WTC11 (cell line): ENCODE data around the gene HPN. TPM values are rescaled to one million over a fixed set of nuclear protein-coding genes. Genes with fewer than 3 reads are reported as not detected.

Experiments used
- ATAC-seq: fragments of 200-7000 bp; cut with Tn5 transposase; 2 replicates; pipeline ENCODE4 v1.10.0; 2021; ENCODE audit warnings: mild to moderate bottlenecking, moderate library complexity
- CTCF ChIA-PET: fragments of 300-600 bp; sonication (Branson Sonifier 250); formaldehyde crosslinking; loops from one replicate; lab custom pipeline; 2021; ENCODE audit warnings: antibody characterized with exemption; lab: Charles Lee
- POLR2A ChIA-PET: fragments of 350-600 bp; sonication (Branson Sonifier 250); formaldehyde crosslinking; loops from one replicate; lab custom pipeline; 2021; ENCODE audit warnings: antibody characterized with exemption; lab: Charles Lee
- DNase-seq: peaks from one replicate; pipeline ENCODE4 v3.0.0; 2021; ENCODE audit warnings: low spot score
- H3K27ac Mint-ChIP-seq: 2 replicates; pipeline ENCODE4 v1.8.0; 2021; ENCODE audit warnings: mixed read lengths
- H3K27me3 Mint-ChIP-seq: 2 replicates; pipeline ENCODE4 v1.8.0; 2021; ENCODE audit warnings: low read depth, mild to moderate bottlenecking, moderate library complexity, mixed read lengths
- H3K36me3 Mint-ChIP-seq: 2 replicates; pipeline ENCODE4 v1.8.0; 2021; ENCODE audit warnings: mixed read lengths
- H3K4me1 Mint-ChIP-seq: 2 replicates; pipeline ENCODE4 v1.8.0; 2022; ENCODE audit warnings: mixed read lengths
- H3K4me3 Mint-ChIP-seq: 2 replicates; pipeline ENCODE4 v1.8.0; 2021; ENCODE audit warnings: mild to moderate bottlenecking, moderate library complexity, mixed read lengths
- H3K9me3 Mint-ChIP-seq: 2 replicates; pipeline ENCODE4 v1.8.0; 2021; ENCODE audit warnings: mixed read lengths
- EMX1 ChIP-seq: fragments of 250-450 bp; sonication (Bioruptor Pico); IDR thresholded peaks from 2 replicates; pipeline ENCODE4 v1.8.0; 2021; ENCODE audit warnings: mild to moderate bottlenecking
- ETV6 ChIP-seq: sonication (generic); formaldehyde crosslinking; IDR thresholded peaks from 2 replicates; pipeline ENCODE4 v1.8.1; 2022; ENCODE audit warnings: mild to moderate bottlenecking, missing genetic modification reagents
- FOXP1 ChIP-seq: sonication (generic); formaldehyde crosslinking; IDR thresholded peaks from 2 replicates; pipeline ENCODE4 v1.8.0; 2022; ENCODE audit warnings: missing genetic modification reagents, mild to moderate bottlenecking, moderate library complexity, borderline replicate concordance
- GRHL2 ChIP-seq: fragments of 250-450 bp; sonication (Bioruptor Pico); IDR thresholded peaks from 2 replicates; pipeline ENCODE4 v1.8.0; 2022; ENCODE audit warnings: mild to moderate bottlenecking, moderate library complexity; ENCODE audit not compliant: insufficient replicate concordance, severe bottlenecking
- GTF2I ChIP-seq: fragments of 250-450 bp; sonication (Bioruptor Pico); conservative IDR thresholded peaks from 2 replicates; pipeline ENCODE4 v1.4.0; 2021; ENCODE audit warnings: mild to moderate bottlenecking
- JUN ChIP-seq: sonication (generic); formaldehyde crosslinking; IDR thresholded peaks from 2 replicates; pipeline ENCODE4 v1.8.0; 2023; ENCODE audit warnings: mild to moderate bottlenecking, missing genetic modification reagents
- NFYB ChIP-seq: sonication (generic); formaldehyde crosslinking; conservative IDR thresholded peaks from 2 replicates; pipeline ENCODE4 v1.8.0; 2022; ENCODE audit warnings: low read depth, missing genetic modification reagents
- RELA ChIP-seq: sonication (generic); formaldehyde crosslinking; IDR thresholded peaks from 2 replicates; pipeline ENCODE4 v1.8.1; 2022; ENCODE audit warnings: missing genetic modification reagents, mild to moderate bottlenecking, borderline replicate concordance
- ZNF317 ChIP-seq: sonication (generic); formaldehyde crosslinking; IDR thresholded peaks from 2 replicates; pipeline ENCODE4 v1.8.1; 2023; ENCODE audit warnings: low read depth, mild to moderate bottlenecking, moderate library complexity, missing genetic modification reagents, borderline replicate concordance
- ZNF416 ChIP-seq: fragments of 250-450 bp; sonication (Bioruptor Pico); IDR thresholded peaks from 2 replicates; pipeline ENCODE4 v1.9.0; 2021; ENCODE audit warnings: mild to moderate bottlenecking, inconsistent platforms
- total RNA-seq: library from RNA; stranded (reverse); gene quantifications from 3 replicates; pipeline ENCODE4 v1.2.3, GENCODE V29; 2021
- TF ChIP-seq, protein P1 (sequence below): fragments of 200-600 bp; IDR thresholded peaks from 2 replicates; pipeline ENCODE4 v1.8.0; 2022; ENCODE audit warnings: antibody characterized with exemption
- TF ChIP-seq, protein P2 (sequence below): sonication (generic); formaldehyde crosslinking; IDR thresholded peaks from 2 replicates; pipeline ENCODE4 v1.8.0; 2022; ENCODE audit warnings: mild to moderate bottlenecking, missing genetic modification reagents
- TF ChIP-seq, protein P3 (sequence below): sonication (generic); formaldehyde crosslinking; IDR thresholded peaks from 2 replicates; pipeline ENCODE4 v1.8.1; 2022; ENCODE audit warnings: low read depth, missing genetic modification reagents, borderline replicate concordance
- TF ChIP-seq, protein P4 (sequence below): fragments of 250-450 bp; sonication (Bioruptor Pico); IDR thresholded peaks from 2 replicates; pipeline ENCODE4 v1.9.0; 2021; ENCODE audit warnings: mild to moderate bottlenecking, borderline replicate concordance

Gene HPN
- total RNA-seq, 1 experiment from 2014 or later, result 20.8 TPM

DNA sequence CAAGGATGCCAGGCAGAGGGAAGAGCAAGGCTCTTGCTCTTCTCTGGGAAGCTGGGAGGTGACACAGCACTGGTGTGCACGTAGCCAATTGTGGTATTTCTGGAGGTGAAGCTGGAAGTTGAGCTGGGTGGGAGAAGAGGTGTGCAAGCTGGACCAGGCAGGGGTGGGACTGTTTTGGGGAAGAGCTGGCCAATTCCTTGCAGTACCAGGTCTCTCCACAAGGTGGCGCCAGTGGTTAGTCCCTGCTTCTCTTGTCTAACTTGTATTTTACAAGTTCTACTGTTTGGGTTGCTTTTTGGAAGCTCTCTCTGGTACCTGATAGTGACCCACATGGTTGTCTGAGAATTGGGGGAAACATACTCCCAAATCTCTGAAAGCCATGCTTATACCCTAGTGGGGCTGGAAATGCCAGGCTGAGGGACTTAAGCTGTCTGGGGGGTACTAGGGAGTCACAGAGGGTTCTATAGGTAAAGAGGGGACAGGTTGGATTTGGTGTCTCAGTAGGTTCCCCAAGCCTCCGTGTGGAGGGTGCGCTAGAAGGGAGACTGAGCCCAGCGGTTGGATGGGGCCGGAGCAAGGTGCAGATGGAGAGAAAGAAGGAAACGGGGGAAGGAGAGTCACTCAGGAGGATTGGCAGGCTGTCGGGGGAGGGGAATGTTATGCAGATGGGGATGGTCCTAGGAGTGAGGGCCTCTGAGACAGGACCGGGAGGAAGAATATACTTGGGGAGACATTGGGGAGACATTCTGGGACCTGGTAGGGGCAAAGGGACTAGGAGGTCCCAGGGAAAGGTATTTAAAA, 3.0 kb downstream of the HPN start:
- no peak overlapping the region; the same call in 1 of the 2 replicates for H3K4me3 Mint-ChIP-seq
- peak overlapping the region; percentile 15; the same call in 1 of the 2 replicates for H3K27ac Mint-ChIP-seq
- ATAC-seq (no peak), DNase-seq (peak; percentile 83)
- H3K27me3 Mint-ChIP-seq, result no peaks in the 10 kb centered on the region
- H3K4me1 Mint-ChIP-seq, result peaks cover 50% of the 10 kb centered on the region
- TF ChIP-seq GTF2I (CRISPR knock-in tag) (peak; percentile 90), ZNF317 (CRISPR knock-in tag) (no peak)
- TF ChIP-seq, protein P1, sequence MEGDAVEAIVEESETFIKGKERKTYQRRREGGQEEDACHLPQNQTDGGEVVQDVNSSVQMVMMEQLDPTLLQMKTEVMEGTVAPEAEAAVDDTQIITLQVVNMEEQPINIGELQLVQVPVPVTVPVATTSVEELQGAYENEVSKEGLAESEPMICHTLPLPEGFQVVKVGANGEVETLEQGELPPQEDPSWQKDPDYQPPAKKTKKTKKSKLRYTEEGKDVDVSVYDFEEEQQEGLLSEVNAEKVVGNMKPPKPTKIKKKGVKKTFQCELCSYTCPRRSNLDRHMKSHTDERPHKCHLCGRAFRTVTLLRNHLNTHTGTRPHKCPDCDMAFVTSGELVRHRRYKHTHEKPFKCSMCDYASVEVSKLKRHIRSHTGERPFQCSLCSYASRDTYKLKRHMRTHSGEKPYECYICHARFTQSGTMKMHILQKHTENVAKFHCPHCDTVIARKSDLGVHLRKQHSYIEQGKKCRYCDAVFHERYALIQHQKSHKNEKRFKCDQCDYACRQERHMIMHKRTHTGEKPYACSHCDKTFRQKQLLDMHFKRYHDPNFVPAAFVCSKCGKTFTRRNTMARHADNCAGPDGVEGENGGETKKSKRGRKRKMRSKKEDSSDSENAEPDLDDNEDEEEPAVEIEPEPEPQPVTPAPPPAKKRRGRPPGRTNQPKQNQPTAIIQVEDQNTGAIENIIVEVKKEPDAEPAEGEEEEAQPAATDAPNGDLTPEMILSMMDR, result peak; percentile 99
- CTCF ChIA-PET, result interaction anchor here (0.6 to 2.5 kb wide), 60 partner anchors 9 to 704 kb away, joined by 3 to 80 read pairs (median 4); partner anchors contain the start of genes FXYD5, FXYD7, GRAMD1A and LGI4
- POLR2A ChIA-PET, result interaction anchor here (0.5 kb wide), 1 partner anchor 12 kb away, joined by 6 read pairs; no protein-coding TSS in a partner anchor
- H3K9me3 Mint-ChIP-seq, result no peaks in the 10 kb centered on the region
- H3K36me3 Mint-ChIP-seq, result peaks cover 2% of the 10 kb centered on the region

DNA sequence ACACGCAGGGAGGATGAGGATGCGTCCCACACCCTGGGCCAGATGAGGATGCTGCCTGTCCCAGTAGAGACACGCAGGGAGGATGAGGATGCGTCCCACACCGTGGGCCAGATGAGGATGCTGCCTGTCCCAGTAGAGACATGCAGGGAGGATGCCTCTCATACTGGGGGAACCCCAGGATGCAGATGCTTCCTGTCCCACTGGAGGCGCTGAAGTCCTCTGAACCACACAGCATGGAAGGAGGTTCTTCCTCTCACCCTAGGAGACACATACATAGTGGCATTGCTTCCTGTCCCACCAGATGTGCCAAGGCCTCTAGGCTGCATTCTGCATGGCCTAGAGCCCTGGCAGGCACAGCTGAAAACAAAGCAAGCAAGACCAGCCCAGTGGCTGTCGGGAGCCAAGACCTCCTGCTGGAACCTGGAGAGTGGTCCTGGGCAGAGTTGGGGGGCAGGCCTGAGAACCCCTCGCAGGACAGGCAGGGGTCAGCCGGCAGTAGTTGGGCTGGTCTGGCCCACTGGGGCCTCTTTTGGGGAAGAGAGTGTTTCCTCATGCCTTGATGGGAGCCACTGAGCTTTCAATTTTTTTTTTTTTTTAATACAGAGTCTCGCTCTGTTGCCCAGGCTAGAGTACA, 4.3 kb downstream of the HPN start:
- peak; percentile 63 for DNase-seq
- Mint-ChIP-seq H3K4me3 (no peak overlapping the region), H3K27me3 (no peaks in the 10 kb centered on the region), H3K36me3 (peaks cover 9% of the 10 kb centered on the region), H3K9me3 (no peaks in the 10 kb centered on the region), H3K27ac (peak overlapping the region; percentile 95), H3K4me1 (peaks cover 42% of the 10 kb centered on the region)
- CTCF ChIA-PET, result interaction anchor here (0.6 to 2.9 kb wide), 7 partner anchors 10 to 207 kb away, joined by 3 to 27 read pairs (median 4); partner anchors contain the start of gene LGI4
- TF ChIP-seq NFYB (CRISPR knock-in tag), result no peak
- TF ChIP-seq, protein P1, result 0 out of 2 replicates have a peak, but pooled peaks have one; percentile 12
- TF ChIP-seq GRHL2 (CRISPR knock-in tag), result no peak
- POLR2A ChIA-PET, result interaction anchor here (0.9 kb wide), 1 partner anchor 66 kb away, joined by 5 read pairs; no protein-coding TSS in a partner anchor
- ATAC-seq, result peak; percentile 56

DNA sequence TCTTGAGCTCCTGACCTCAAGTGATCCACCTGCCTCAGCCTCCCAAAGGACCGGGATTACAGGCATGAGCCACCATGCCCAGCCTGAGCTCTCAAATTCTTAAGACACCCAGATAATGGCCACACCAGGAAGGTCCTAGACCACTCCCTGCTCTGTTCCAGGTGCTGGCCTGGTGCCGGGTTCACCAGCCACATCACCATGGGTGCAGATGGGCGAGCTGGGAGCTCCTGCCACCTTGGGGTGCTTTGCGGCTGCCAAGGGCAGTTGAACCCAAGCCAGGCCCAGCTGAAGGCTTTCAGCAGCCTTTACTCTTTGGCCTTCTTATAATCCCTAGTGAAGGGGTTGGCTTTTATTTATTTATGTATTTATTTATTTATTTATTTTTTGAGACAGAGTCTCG, 4.9 kb downstream of the HPN start:
- Mint-ChIP-seq H3K27ac (no peak overlapping the region), H3K4me3 (no peak overlapping the region), H3K36me3 (peaks cover 9% of the 10 kb centered on the region), H3K27me3 (no peaks in the 10 kb centered on the region), H3K9me3 (no peaks in the 10 kb centered on the region), H3K4me1 (peaks cover 40% of the 10 kb centered on the region)
- no peak for DNase-seq
- no peak for ATAC-seq
- POLR2A ChIA-PET, result interaction anchor here (0.9 kb wide), 1 partner anchor 66 kb away, joined by 5 read pairs; no protein-coding TSS in a partner anchor
- CTCF ChIA-PET, result interaction anchor here (0.6 to 2.9 kb wide), 8 partner anchors 9 to 207 kb away, joined by 3 to 27 read pairs (median 4); partner anchors contain the start of gene LGI4
- no peak for TF ChIP-seq ZNF416 (CRISPR knock-in tag)
- no peak for TF ChIP-seq RELA (CRISPR knock-in tag)
- TF ChIP-seq FOXP1, result no peak
- TF ChIP-seq, protein P2, sequence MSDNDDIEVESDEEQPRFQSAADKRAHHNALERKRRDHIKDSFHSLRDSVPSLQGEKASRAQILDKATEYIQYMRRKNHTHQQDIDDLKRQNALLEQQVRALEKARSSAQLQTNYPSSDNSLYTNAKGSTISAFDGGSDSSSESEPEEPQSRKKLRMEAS (CRISPR knock-in tag), result no peak
- no peak for TF ChIP-seq JUN (CRISPR knock-in tag)
- TF ChIP-seq ETV6 (CRISPR knock-in tag), result no peak
- TF ChIP-seq, protein P1, result no peak
- no peak for TF ChIP-seq EMX1 (CRISPR knock-in tag)
- TF ChIP-seq, protein P3, sequence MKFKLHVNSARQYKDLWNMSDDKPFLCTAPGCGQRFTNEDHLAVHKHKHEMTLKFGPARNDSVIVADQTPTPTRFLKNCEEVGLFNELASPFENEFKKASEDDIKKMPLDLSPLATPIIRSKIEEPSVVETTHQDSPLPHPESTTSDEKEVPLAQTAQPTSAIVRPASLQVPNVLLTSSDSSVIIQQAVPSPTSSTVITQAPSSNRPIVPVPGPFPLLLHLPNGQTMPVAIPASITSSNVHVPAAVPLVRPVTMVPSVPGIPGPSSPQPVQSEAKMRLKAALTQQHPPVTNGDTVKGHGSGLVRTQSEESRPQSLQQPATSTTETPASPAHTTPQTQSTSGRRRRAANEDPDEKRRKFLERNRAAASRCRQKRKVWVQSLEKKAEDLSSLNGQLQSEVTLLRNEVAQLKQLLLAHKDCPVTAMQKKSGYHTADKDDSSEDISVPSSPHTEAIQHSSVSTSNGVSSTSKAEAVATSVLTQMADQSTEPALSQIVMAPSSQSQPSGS (CRISPR knock-in tag), result no peak
- TF ChIP-seq, protein P4, sequence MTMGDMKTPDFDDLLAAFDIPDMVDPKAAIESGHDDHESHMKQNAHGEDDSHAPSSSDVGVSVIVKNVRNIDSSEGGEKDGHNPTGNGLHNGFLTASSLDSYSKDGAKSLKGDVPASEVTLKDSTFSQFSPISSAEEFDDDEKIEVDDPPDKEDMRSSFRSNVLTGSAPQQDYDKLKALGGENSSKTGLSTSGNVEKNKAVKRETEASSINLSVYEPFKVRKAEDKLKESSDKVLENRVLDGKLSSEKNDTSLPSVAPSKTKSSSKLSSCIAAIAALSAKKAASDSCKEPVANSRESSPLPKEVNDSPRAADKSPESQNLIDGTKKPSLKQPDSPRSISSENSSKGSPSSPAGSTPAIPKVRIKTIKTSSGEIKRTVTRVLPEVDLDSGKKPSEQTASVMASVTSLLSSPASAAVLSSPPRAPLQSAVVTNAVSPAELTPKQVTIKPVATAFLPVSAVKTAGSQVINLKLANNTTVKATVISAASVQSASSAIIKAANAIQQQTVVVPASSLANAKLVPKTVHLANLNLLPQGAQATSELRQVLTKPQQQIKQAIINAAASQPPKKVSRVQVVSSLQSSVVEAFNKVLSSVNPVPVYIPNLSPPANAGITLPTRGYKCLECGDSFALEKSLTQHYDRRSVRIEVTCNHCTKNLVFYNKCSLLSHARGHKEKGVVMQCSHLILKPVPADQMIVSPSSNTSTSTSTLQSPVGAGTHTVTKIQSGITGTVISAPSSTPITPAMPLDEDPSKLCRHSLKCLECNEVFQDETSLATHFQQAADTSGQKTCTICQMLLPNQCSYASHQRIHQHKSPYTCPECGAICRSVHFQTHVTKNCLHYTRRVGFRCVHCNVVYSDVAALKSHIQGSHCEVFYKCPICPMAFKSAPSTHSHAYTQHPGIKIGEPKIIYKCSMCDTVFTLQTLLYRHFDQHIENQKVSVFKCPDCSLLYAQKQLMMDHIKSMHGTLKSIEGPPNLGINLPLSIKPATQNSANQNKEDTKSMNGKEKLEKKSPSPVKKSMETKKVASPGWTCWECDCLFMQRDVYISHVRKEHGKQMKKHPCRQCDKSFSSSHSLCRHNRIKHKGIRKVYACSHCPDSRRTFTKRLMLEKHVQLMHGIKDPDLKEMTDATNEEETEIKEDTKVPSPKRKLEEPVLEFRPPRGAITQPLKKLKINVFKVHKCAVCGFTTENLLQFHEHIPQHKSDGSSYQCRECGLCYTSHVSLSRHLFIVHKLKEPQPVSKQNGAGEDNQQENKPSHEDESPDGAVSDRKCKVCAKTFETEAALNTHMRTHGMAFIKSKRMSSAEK (CRISPR knock-in tag), result no peak
